Epithelial cell of proximal tubule (primary cell): ENCODE data around the gene ABCA7. TPM values are rescaled to one million over a fixed set of nuclear protein-coding genes. Genes with fewer than 3 reads are reported as not detected.

ENCODE experiments used
- DNase-seq: peaks from one replicate; pipeline ENCODE4 v3.0.0-alpha.2; 2011; ENCODE audit warnings: low read depth
- H3K4me3 ChIP-seq: 2 replicates; pipeline ENCODE4 v1.5.1; 2011; ENCODE audit warnings: low read depth, mild to moderate bottlenecking, low read length
- CTCF ChIP-seq: conservative IDR thresholded peaks from 2 replicates; pipeline ENCODE4 v1.5.1; 2012; ENCODE audit warnings: low read depth, mild to moderate bottlenecking, low read length
- total RNA-seq: library from RNA; depleted of rRNA; stranded (reverse); fragments of >200 nt; gene quantifications from 2 replicates; pipeline ENCODE4 v1.2.3, GENCODE V29; 2015

The ABCA7 gene
- total RNA-seq, 1 donor from 2014 or later = 9.7 TPM

GRCh38 chr19:1009041-1009980, 30.6 kb upstream of the ABCA7 start:
- DNase-seq = no peak
- no peak for TF ChIP-seq CTCF
- H3K4me3 ChIP-seq = no peak overlapping the region

DNA sequence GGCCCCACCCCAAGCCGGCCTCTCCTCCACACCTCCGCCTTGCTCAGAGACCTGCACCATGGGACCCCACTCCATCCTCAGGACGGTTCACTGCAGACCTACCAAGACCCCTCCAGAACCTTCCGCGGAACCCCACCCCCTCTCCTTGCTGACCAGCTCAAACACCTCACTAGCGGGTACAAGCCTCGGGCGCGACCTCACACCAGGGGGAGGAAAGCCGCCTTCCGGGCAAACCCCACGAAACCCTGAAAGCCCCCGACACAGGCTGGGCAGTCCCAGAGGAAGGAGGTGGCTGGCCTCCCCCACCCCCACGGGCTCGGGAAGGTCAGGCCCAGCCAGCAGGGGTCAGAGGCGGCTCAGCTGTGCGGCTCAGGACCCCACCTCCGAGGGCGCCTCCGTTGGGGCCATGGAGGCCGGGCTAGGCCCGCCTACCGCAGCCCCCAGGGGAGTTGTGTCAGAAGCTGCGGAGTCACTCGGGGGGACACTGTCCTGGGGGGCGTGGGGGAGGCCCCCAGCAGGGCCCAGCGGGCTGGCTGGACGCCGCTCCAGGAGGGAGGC, 29.8 kb upstream of the ABCA7 start:
- TF ChIP-seq CTCF = no peak
- no peak for DNase-seq
- H3K4me3 ChIP-seq = no peak overlapping the region

GRCh38 chr19:1010586-1011510, 29.1 kb upstream of the ABCA7 start:
- no peak for TF ChIP-seq CTCF
- DNase-seq = no peak
- H3K4me3 ChIP-seq = no peak overlapping the region

DNA sequence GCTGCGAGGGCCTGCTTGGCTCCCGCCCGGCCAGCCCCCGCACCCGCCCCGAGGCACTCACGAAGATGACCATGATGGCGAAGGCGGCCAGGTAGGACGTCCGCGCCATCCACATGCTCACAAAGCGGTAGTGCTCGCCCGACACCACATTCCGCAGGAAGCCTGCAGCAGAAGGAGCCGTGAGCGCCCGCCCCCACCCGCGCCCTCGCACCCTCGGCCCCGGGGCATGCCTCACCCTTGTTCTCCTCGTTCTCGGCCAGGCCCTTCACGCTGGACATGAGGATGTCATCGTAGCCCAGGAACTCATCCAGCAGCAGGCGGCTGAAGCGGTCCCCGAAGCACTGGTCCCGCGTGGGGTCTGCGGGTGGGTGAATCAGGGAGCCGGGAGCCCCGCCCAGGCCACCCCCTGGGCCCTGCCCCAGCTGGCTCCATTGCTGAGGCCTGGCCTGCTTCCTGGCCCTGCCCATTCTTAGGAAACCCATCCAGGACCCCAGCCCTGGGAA, 28.0 kb upstream of the ABCA7 start:
- no peak for TF ChIP-seq CTCF
- no peak for DNase-seq
- H3K4me3 ChIP-seq = no peak overlapping the region

- no peak for TF ChIP-seq CTCF
- H3K4me3 ChIP-seq = no peak overlapping the region
- DNase-seq = no peak
Observed at GRCh38 chr19:1012334-1012733, 27.6 kb upstream of the ABCA7 start.

GRCh38 chr19:1013218-1013617, 26.7 kb upstream of the ABCA7 start:
- no peak for TF ChIP-seq CTCF

More at GRCh38 chr19:1013218-1013617, 26.7 kb upstream of the ABCA7 start:
- no peak overlapping the region for H3K4me3 ChIP-seq
- DNase-seq = no peak
